HepG2 (cell line): ENCODE measurements around the gene MGAT2. TPM values are rescaled to one million over a fixed set of nuclear protein-coding genes. Genes with fewer than 3 reads are reported as not detected.
A peak's percentile ranks its signal among the peaks of the same experiment; 100 is the strongest.

Experiments
- ARID5B ChIP-seq: IDR thresholded peaks from 2 replicates; pipeline ENCODE4 v1.4.0; 2020; ENCODE audit warnings: mild to moderate bottlenecking, missing genetic modification reagents
- KLF13 ChIP-seq: sonication (generic); formaldehyde crosslinking; IDR thresholded peaks from 2 replicates; pipeline ENCODE4 v1.4.0; 2020; ENCODE audit warnings: mild to moderate bottlenecking, missing genetic modification reagents
- KLF15 ChIP-seq: sonication (generic); formaldehyde crosslinking; IDR thresholded peaks from 2 replicates; pipeline ENCODE4 v1.8.1; 2023; ENCODE audit warnings: borderline replicate concordance, mild to moderate bottlenecking, inconsistent platforms, missing genetic modification reagents, mixed read lengths
- KLF16 ChIP-seq, 2 experiments: sonication (generic) in 1 of 2; formaldehyde crosslinking in 1 of 2; IDR thresholded peaks; 2 replicates each; pipeline versions ENCODE4 v1.6.1 to v1.8.0; 2016 to 2023; ENCODE audit warnings: missing genetic modification reagents in 2 of 2, missing compliant biosample characterization in 1 of 2
- LBX2 ChIP-seq: sonication (generic); formaldehyde crosslinking; IDR thresholded peaks from 2 replicates; pipeline ENCODE4 v1.5.0; 2020; ENCODE audit warnings: missing genetic modification reagents, mild to moderate bottlenecking, borderline replicate concordance
- NFATC3 ChIP-seq: sonication (generic); formaldehyde crosslinking; IDR thresholded peaks from 2 replicates; pipeline ENCODE4 v1.5.1; 2020; ENCODE audit warnings: mild to moderate bottlenecking, missing genetic modification reagents
- PCBP1 ChIP-seq: fragments of 200-400 bp; formaldehyde crosslinking; IDR thresholded peaks from 2 replicates; pipeline ENCODE4 v1.6.1; 2017; ENCODE audit warnings: mild to moderate bottlenecking, low read depth, low read length, borderline replicate concordance
- PRPF4 ChIP-seq: fragments of 200-400 bp; formaldehyde crosslinking; IDR thresholded peaks from 2 replicates; pipeline ENCODE4 v1.6.1; 2016; ENCODE audit warnings: low read length, low read depth; ENCODE audit not compliant: poor library complexity, severe bottlenecking
- RXRA ChIP-seq: sonication (generic); formaldehyde crosslinking; IDR thresholded peaks from 2 replicates; pipeline ENCODE4 v1.5.1; 2020; ENCODE audit warnings: missing genetic modification reagents
- SMARCE1 ChIP-seq: fragments of 450-650 bp; IDR thresholded peaks from 2 replicates; pipeline ENCODE4 v1.6.1; 2017; ENCODE audit warnings: borderline replicate concordance
- TFDP2 ChIP-seq: sonication (generic); formaldehyde crosslinking; IDR thresholded peaks from 2 replicates; pipeline ENCODE4 v1.4.0; 2020; ENCODE audit warnings: missing genetic modification reagents
- XRCC5 ChIP-seq: fragments of 200-400 bp; formaldehyde crosslinking; optimal IDR thresholded peaks from 2 replicates; pipeline ENCODE3; 2017; ENCODE audit warnings: mild to moderate bottlenecking, low read length
- ZBTB10 ChIP-seq: sonication (generic); formaldehyde crosslinking; IDR thresholded peaks from 2 replicates; pipeline ENCODE4 v1.4.0; 2020; ENCODE audit warnings: missing genetic modification reagents, borderline replicate concordance
- ZFP36L1 ChIP-seq: sonication (generic); formaldehyde crosslinking; IDR thresholded peaks from 2 replicates; pipeline ENCODE4 v1.8.0; 2022; ENCODE audit warnings: mild to moderate bottlenecking, missing genetic modification reagents, moderate library complexity
- ZNF572 ChIP-seq: sonication (generic); formaldehyde crosslinking; IDR thresholded peaks from 2 replicates; pipeline ENCODE4 v1.5.1; 2020; ENCODE audit warnings: mild to moderate bottlenecking, missing genetic modification reagents
- ZSCAN5A ChIP-seq: sonication (generic); formaldehyde crosslinking; IDR thresholded peaks from 2 replicates; pipeline ENCODE4 v1.8.0; 2022; ENCODE audit warnings: mild to moderate bottlenecking, missing genetic modification reagents, borderline replicate concordance
- ZSCAN9 ChIP-seq: IDR thresholded peaks from 2 replicates; pipeline ENCODE4 v1.6.1; 2016; ENCODE audit warnings: borderline replicate concordance
- polyA plus RNA-seq, 8 experiments: library from polyadenylated mRNA; depleted of rRNA in 3 of 8; stranded (reverse) in 7 of 8; unstranded in 1 of 8; fragments of >200 nt; fragmentation: Illumina TruSeq in 4 of 8; extraction: Trizol in 4 of 8; gene quantifications; 2 replicates each; pipeline versions ENCODE4 v1.2.1 to v1.2.3, GENCODE V29; 2011 to 2016; ENCODE audit warnings: low read depth in 4 of 8, missing spikeins in 1 of 8, mixed read lengths in 1 of 8; ENCODE audit not compliant: insufficient read depth in 1 of 8
- total RNA-seq, 5 experiments: library from RNA; depleted of rRNA; stranded (reverse); fragments of >200 nt; fragmentation: Illumina TruSeq; extraction: Trizol; gene quantifications; 2 replicates each; pipeline ENCODE4 v1.2.3, GENCODE V29; 2016; ENCODE audit warnings: low read depth in 1 of 5

Gene MGAT2
- total and polyA plus RNA-seq, 2 of the 13 experiments (the other 11 are each of a cell fraction or from before 2014, with no cell fraction given), result 12.9 to 51.9 TPM

GRCh38 chr14:49598485-49599300 lies 21.9 kb upstream of the MGAT2 start, which contains the start of gene LRR1 (continued):
- TF ChIP-seq TFDP2, result peak; percentile 98
- TF ChIP-seq KLF13 (CRISPR knock-in tag), result no peak
- TF ChIP-seq PRPF4, result no peak
- TF ChIP-seq ZSCAN9, result 0 out of 2 replicates have a peak, but pooled peaks have one; percentile 37
- TF ChIP-seq ZBTB10, result no peak
- 0 out of 2 replicates have a peak, but pooled peaks have one; percentile 12 for TF ChIP-seq ZSCAN5A (CRISPR knock-in tag)
- peak; percentile 62 for TF ChIP-seq XRCC5
- TF ChIP-seq KLF15, result peak; percentile 40; the same call in 1 of the 2 replicates
- peak; percentile 58 for TF ChIP-seq ARID5B (CRISPR knock-in tag)
- TF ChIP-seq PCBP1, result peak; percentile 79; the same call in 1 of the 2 replicates
- peak; percentile 31; the same call in 1 of the 2 replicates for TF ChIP-seq ZNF572 (CRISPR knock-in tag)
- TF ChIP-seq KLF16 (CRISPR knock-in tag; IDR thresholded peaks at IDR 0.05), result peak; percentile 71 to 82; a peak in 2 of 4 replicates
- peak; percentile 77; the same call in 1 of the 2 replicates for TF ChIP-seq NFATC3 (CRISPR knock-in tag)
- TF ChIP-seq LBX2 (CRISPR knock-in tag), result no peak
- TF ChIP-seq SMARCE1, result no peak
- peak; percentile 63 for TF ChIP-seq RXRA (CRISPR knock-in tag)
- peak; percentile 68; the same call in 1 of the 2 replicates for TF ChIP-seq ZFP36L1 (CRISPR knock-in tag)
